ENCODE data around the gene CD36.

Gene CD36

DNA sequence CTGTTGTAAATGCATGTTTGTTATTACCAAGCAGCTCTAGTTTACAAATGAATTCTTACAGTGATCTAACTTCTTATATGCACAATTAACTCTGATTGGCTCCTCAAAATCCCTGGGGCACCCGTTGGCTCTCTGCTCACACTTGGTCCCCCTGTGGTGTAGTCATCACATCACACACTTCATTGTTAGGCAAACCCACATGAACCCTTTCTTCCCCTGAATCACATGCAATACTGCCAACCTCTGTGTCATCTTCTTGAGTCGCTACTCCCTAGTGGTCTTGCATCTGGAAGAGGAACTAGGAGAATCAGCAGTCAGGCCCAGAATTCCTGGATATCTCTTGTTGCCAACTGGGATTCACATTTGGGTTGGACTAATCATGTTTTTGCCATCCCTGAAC, 73.1 kb downstream of the CD36 start:
- no peak for DNase-seq

DNA sequence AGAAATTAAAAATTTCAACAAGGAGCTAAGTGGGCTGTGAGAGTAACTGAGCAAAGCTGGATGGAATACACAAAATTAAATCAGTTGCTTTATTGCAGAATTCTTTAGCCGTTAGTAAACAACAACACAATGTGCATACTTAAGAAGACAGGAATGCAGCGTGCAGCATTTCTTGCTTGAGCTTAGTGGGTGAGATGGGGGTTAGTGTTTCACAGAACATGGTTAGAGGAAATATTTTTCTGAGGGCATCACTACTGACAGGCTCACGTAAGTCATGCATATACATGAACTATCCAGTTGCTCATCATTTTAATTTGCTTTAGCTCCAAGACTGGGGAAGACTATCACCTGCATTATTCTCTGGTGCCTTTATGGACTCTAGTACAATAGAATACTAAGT, 80.8 kb downstream of the CD36 start:
- no peak for DNase-seq

DNA sequence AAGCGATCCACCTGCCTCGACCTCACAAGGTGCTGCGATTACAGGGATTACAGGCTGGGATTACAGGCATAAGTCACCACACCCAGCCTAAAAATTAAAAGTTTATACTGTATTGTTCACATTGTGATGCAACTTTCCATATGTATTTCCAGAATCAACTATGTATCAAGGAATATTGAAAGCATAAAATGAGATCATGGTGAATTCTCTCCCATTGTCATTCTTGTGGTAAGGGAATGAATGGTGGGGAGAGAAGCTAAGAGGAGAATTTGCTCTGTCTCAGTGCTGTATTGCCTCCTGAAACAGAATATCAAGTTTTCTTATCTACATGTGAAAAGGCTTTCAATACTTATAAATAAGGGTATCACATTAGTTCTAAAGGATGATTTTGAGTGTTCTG, 81.7 kb downstream of the CD36 start:
- no peak for DNase-seq

GRCh38 chr7:80721883-80722615, 83.6 kb downstream of the CD36 start:
- no peak for DNase-seq

- no peak for DNase-seq
Observed at GRCh38 chr7:80722616-80723195, 84.3 kb downstream of the CD36 start.

- no peak for DNase-seq
Observed at GRCh38 chr7:80724249-80724871, 85.9 kb downstream of the CD36 start.

- no peak for DNase-seq
Observed at GRCh38 chr7:80725181-80725611, 86.8 kb downstream of the CD36 start.

Data from RPMI8226 (cell line).